Fibroblast of gingiva (primary cell): Measurements from ENCODE around the gene ACBD6.

ENCODE experiments used
- DNase-seq: peaks from one replicate; pipeline ENCODE4 v3.0.0-alpha.2; 2011; ENCODE audit warnings: low read depth

ACBD6 gene

GRCh38 chr1:180241716-180242544, 260.4 kb downstream of the ACBD6 start:
- no peak for DNase-seq

GRCh38 chr1:180239145-180240096, 263.0 kb downstream of the ACBD6 start:
- no peak for DNase-seq

- DNase-seq, result no peak
Measured at GRCh38 chr1:180238675-180239074, 263.7 kb downstream of the ACBD6 start.
